ENCODE results near the gene CACNA1D.
"Not testable (repeated sequence)": the region's sequence is repeated elsewhere in the genome, so short reads cannot be mapped to it uniquely, and the experiment has no call there.

The CACNA1D gene

DNA sequence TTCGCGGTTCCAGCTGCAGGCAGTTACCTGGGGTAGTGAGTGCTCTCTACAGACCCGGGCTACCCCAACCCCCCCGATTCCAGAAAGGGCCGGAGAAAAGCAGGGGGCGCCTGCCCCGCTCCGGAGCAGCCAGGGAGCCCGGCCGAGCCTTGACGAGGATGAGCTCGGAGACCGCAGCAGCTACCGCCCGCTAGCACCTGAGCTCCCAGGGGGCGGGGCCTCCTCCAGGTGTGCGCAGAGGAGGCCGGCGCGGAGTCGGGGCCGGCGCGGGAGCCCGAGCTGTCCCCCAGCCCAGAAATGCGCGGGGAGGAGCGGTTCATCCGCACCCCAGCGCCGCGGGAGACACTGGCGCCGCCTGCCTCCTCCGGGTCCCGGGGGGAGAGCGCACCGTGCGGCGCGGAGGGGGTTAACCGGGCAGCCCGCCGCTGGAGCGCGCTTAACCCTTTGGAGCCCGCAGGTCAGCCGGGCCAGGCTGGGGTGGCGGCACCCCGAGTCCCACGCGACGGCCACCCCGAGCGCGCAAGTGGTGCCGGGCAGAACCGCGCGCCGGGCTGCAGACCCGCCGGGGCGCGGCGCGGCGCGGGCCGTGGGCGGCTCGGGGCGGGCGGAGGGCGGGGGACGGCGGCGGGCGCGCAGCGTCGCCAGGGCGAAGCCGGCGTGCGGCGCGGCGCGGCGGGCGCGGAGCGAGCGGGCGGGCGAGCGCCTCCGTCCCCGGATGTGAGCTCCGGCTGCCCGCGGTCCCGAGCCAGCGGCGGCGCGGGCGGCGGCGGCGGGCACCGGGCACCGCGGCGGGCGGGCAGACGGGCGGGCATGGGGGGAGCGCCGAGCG, at the start of gene CACNA1D:
TSS of gene CACNA1D (plus strand) at position 649 of the 829 bp plus-strand sequence. CDS start 556 bp downstream, outside the sequence.
- in situ Hi-C loops (cut with HindIII; ENCODE audit: low sequenced_read_pairs), result no loop called here

- in situ Hi-C loops (cut with HindIII; ENCODE audit: low sequenced_read_pairs), result no loop called here
These were observed 37.3 kb upstream of the CACNA1D start for GRCh38 chr3:53457068-53457467.

- in situ Hi-C loops (cut with HindIII; ENCODE audit: low sequenced_read_pairs), result no loop called here
These were observed 34.1 kb upstream of the CACNA1D start for GRCh38 chr3:53460326-53460725.

- in situ Hi-C loops (cut with HindIII; ENCODE audit: low sequenced_read_pairs), result no loop called here
These were observed 30.0 kb upstream of the CACNA1D start for GRCh38 chr3:53464424-53464823.

- in situ Hi-C loops (cut with HindIII; ENCODE audit: low sequenced_read_pairs), result not testable (repeated sequence)
These were observed 24.7 kb upstream of the CACNA1D start for GRCh38 chr3:53469758-53470157.

DNA sequence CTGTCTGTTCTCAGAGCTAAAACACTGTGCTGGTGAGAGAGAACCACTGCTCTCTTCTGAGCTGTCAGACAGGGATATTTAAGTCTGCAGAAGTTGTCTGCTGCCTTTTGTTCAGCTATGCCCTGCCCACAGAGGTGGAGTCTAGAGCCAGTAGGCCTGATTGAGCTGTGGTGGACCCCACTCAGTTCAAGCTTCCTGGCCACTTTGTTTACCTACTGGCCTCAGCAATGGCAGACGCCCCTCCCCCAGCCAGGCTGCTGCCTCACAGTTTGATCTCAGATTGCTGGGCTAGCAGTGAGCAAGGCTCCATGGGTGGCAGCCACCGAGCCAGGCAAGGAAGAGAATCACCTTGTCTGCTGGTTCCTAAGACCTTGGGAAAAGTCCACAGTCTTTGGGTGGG, 21.0 kb upstream of the CACNA1D start:
- in situ Hi-C loops (cut with HindIII; ENCODE audit: low sequenced_read_pairs), result no loop called here

DNA sequence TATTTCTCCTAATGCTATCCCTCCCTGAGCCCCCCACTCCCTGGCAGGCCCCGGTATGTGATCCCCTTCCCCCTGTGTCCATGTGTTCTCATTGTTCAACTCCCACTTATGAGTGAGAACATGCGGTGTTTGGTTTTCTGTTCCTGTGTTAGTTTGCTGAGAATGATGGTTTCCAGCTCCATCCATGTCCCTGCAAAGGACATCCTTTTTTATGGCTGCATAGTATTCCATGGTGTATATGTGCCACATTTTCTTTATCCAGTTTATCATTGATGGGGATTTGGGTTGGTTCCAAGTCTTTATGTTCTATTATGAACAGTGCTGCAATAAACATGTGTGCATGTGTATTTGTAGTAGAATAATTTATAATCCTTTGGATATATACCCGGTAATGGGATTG, 18.0 kb upstream of the CACNA1D start:
- in situ Hi-C loops (cut with HindIII; ENCODE audit: low sequenced_read_pairs), result not testable (repeated sequence)

DNA sequence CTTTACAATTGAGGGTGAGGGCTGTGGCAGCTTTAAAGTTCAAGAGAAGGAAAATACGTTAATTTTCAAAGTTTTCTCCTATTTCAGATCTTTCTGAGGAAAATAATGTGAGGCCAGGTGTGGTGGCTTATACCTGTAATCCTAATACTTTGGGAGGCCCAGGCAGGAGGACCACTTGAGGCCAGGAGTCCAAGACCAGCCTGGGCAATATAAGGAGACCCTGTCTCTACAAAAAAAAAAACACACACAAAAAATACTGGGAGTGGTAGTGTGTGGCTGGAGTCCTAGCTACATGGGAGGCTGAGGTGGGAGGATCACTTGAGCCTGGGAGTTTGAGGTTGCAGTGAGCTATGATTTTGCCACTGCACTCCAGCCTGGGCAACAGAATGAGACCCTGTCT, 16.7 kb upstream of the CACNA1D start:
- in situ Hi-C loops (cut with HindIII; ENCODE audit: low sequenced_read_pairs), result not testable (repeated sequence)

GRCh38 chr3:53478166-53478830, 16.1 kb upstream of the CACNA1D start:
- in situ Hi-C loops (cut with HindIII; ENCODE audit: low sequenced_read_pairs), result no loop called here

DNA sequence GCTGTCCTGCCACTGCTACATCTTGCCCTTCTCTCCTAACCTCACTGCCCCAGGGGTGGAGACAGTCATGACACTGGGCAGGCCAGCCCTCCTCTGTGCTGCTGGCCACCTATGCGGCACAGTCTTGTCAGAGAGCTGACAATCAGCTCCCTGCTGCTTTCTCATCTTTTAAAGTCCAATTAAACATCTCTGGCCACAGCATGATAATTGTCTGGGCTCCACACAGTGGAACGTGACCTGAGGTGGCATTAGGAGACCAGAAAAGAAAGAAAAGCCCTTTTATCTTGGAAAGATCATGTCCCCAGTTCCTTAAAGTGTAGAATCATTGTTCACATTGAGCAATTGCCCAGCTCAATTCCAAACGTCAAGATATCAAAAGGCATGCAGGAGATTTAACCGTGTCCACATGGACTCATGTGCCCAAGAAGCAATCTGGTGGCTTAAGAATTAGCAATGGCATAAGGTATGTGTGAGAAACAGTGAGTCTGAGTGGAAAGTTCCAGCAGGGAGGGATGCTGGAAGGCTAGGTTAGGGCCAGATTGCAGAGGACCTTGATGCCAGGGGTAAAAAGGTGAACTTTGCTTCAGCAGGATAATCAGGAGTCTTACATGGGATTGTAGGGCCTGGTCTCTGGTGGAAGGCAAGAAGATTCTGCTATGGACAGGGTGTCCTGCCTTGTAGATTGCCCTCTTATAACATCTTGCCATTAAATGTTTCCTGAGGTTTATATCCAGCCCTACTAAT, 15.3 kb upstream of the CACNA1D start:
- in situ Hi-C loops (cut with HindIII; ENCODE audit: low sequenced_read_pairs), result no loop called here

DNA sequence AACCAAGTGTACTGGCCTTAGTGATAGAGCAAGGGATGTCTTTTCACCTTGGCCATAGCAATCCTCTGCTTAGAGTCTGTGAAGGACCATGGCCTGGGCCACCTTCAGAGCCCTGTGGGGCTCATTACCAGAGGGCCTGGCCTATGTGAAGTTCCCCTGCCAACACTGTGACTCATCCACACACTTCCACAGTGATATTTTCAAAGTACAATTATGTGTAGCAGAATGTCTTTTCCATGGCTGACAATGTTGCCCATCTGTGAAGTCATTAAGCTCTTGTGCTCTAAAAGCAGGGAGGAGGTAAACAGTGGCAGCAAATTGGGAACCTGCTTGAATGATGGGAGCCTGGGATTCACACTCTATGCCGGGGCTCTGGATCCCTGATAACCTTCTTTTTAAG, 12.2 kb upstream of the CACNA1D start:
- in situ Hi-C loops (cut with HindIII; ENCODE audit: low sequenced_read_pairs), result no loop called here

GRCh38 chr3:53483821-53484220, 10.6 kb upstream of the CACNA1D start:
- in situ Hi-C loops (cut with HindIII; ENCODE audit: low sequenced_read_pairs), result no loop called here

- in situ Hi-C loops (cut with HindIII; ENCODE audit: low sequenced_read_pairs), result no loop called here
These were observed 9.4 kb upstream of the CACNA1D start for GRCh38 chr3:53484984-53485383.

DNA sequence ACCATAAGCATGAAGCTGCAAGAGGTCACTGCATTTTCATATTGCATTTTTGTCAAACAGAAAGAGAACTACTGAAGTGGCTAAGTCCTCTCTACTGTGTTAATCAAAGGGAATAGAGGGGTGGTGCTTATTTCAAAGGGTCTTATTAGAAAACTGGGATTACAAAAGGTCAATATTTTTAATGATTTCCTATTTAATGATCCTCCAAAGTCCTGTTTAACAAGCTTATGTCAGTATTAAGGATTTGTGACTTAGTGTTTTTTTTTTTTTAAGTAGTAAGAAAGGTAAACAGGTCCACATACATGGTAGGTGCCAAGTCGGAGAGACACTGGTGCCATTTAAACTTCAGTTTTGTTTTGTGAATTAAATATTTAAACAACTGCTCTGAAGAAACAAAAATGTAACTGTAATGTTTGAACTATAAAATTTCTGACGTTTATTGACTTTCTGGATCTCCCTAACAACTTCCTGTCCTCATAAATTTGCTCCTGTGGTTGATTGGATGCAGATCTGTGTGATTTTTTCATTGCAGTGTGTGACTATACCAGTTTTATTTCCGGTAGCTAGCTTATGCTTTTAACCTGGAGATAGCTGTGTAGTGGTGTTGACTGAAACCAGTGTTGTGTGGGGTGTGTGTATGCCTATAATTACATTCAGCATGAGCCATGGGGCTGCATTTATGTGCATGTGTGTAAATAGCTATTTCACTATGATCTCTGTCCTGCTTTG, 8.6 kb upstream of the CACNA1D start:
- in situ Hi-C loops (cut with HindIII; ENCODE audit: low sequenced_read_pairs), result no loop called here

DNA sequence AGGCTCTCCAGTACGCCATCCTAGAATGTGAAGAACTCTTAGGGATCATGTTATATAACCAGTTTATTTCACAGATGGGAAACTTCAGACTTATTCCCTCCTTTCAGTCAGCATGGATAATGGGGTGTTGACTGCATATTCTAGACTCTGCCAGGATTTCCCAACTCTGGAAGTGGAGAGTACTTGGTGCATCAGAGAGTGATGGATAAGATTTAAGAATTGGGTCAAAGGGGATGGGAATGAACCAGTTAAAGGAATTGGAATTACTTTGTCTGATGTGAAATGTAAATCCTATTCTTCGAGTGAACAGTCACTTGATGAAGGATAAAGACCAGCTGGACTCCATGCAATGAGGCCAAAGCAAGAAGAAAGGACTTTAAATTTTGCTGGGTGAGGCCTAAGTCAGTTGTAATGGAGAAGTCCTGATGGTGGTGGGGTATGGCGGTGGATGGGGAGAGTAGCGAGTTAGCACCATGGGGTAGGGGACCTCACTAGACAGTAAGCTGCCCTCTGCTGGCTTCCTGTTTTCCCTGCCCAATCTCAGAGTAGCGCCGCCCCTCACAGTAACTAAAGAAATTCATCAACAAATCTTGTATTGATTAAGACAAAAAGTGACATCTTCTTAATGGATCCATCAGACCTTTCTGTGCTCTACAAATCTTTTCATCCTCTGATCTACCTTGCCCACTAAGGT, 7.3 kb upstream of the CACNA1D start:
- in situ Hi-C loops (cut with HindIII; ENCODE audit: low sequenced_read_pairs), result no loop called here

DNA sequence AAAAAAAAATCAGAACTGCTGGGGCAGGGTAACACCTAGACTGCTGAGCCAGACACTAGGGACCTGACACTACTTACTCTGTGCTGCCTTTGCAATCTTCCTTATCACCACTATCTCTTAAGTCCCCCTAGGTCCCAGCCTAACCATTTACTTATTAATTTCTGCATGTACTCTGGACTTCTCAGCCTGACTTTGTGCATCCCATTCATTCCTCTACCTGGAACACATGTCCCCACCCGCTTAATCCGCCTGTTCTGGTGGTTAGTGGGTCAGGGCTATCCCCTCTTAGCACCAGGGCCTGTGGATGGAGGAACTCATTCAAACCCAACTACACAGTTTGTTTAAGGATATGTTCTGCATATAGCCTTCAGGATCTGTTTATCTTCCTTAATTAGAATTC, 5.0 kb upstream of the CACNA1D start:
- in situ Hi-C loops (cut with HindIII; ENCODE audit: low sequenced_read_pairs), result no loop called here

- in situ Hi-C loops (cut with HindIII; ENCODE audit: low sequenced_read_pairs), result no loop called here
These were observed 4.5 kb upstream of the CACNA1D start for GRCh38 chr3:53489787-53490458.

GRCh38 chr3:53490459-53490968, 3.9 kb upstream of the CACNA1D start:
- in situ Hi-C loops (cut with HindIII; ENCODE audit: low sequenced_read_pairs), result no loop called here

GRCh38 chr3:53491276-53491675, 3.1 kb upstream of the CACNA1D start:
- in situ Hi-C loops (cut with HindIII; ENCODE audit: low sequenced_read_pairs), result no loop called here

- in situ Hi-C loops (cut with HindIII; ENCODE audit: low sequenced_read_pairs), result no loop called here
These were observed 832 bp upstream of the CACNA1D start for GRCh38 chr3:53493595-53493962.

Measured in endothelial cell of hepatic sinusoid (primary cell).